ENCODE measurements around the gene TDRD7.

GRCh38 chr9:97397220-97397619, 14.7 kb upstream of the TDRD7 start:
- TF ChIP-seq MAX (CRISPR knock-in tag; IDR thresholded peaks at IDR 0.05) = no peak
- TF ChIP-seq ATF2 (CRISPR knock-in tag; IDR thresholded peaks at IDR 0.05; ENCODE audit: borderline replicate concordance, low read depth) = no peak
- no peak for TF ChIP-seq FOXP4 (CRISPR knock-in tag; IDR thresholded peaks at IDR 0.05)
- no peak for TF ChIP-seq FOXK1 (CRISPR knock-in tag; IDR thresholded peaks at IDR 0.05)
- TF ChIP-seq ZBTB21 (CRISPR knock-in tag; IDR thresholded peaks at IDR 0.05; ENCODE audit: borderline replicate concordance) = no peak
- no peak for TF ChIP-seq CTCF (IDR thresholded peaks at IDR 0.05)
- TF ChIP-seq CREM (CRISPR knock-in tag; IDR thresholded peaks at IDR 0.05) = no peak
- TF ChIP-seq USF1 (CRISPR knock-in tag; IDR thresholded peaks at IDR 0.05) = no peak
- TF ChIP-seq FOXP1 (CRISPR knock-in tag; IDR thresholded peaks at IDR 0.05; ENCODE audit: borderline replicate concordance) = no peak
- no peak for TF ChIP-seq CDX4 (CRISPR knock-in tag; IDR thresholded peaks at IDR 0.05; ENCODE audit: borderline replicate concordance)
- no peak for TF ChIP-seq MYBL2 (CRISPR knock-in tag; IDR thresholded peaks at IDR 0.05)

All from WTC11 (cell line).